Measurements from ENCODE around the gene MEGF9.

The MEGF9 gene

DNA sequence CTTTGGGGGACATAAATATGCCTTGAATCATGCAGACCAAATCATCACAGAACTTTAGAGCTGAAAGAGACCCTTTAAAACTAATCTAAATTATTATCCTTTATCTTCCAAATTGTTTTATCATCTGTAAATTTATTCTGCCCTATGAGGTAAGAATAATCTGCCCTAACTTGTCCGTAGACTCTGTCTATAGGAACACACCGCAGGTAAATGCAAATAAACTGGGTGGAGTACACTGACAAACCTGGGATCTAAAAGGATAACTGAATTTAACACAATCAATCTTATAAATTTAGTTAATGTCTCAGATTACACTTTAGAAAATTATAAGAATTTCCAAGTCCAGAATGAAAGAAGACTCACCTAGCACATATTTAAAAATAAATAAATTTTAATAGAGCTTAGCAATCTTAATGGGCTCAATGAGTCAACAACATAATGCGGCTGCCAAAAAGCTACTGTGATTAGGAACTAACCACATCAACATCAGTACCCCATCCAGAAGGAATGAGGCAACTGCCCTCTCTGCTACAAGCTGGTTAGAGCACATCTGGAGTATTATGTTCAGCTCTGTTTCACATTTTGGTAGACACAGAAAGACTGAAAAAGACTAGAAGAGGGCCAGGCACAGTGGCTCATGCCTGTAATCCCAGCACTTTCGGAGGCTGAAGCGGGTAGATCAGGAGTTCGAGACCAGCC is 5.6 kb downstream of the MEGF9 start:
- no peaks in the 10 kb centered on the region for H3K9me3 ChIP-seq (ENCODE audit: control insufficient read depth, insufficient read depth, low read length)
- peaks cover 4% of the 10 kb centered on the region; the same call in 1 of the 2 replicates for H3F3A ChIP-seq (ENCODE audit: control insufficient read depth, insufficient read depth)
- no peaks in the 10 kb centered on the region for H3K27me3 ChIP-seq (ENCODE audit: control insufficient read depth, low read length)
- H3K27ac ChIP-seq (ENCODE audit: low read depth, low read length): no peak overlapping the region
- no peak for TF ChIP-seq CTCF (IDR thresholded peaks at IDR 0.05; ENCODE audit: low read depth, low read length, poor library complexity, severe bottlenecking)
- no peak for TF ChIP-seq EZH2phosphoT487 (IDR thresholded peaks at IDR 0.05; ENCODE audit: borderline replicate concordance, low read length)
- H4K20me1 ChIP-seq (ENCODE audit: control insufficient read depth, insufficient read depth, low read depth, low read length): no peaks in the 10 kb centered on the region
- no peak overlapping the region for H3K4me3 ChIP-seq (ENCODE audit: low read length)
- no peaks in the 10 kb centered on the region for H3K36me3 ChIP-seq (ENCODE audit: control insufficient read depth, low read length)
- H3K9me2 ChIP-seq (replicated peaks; ENCODE audit: control insufficient read depth, low read length): no peaks in the 10 kb centered on the region
- peaks cover 15% of the 10 kb centered on the region for H3K79me2 ChIP-seq (ENCODE audit: control insufficient read depth, low read length)
- peaks cover 36% of the 10 kb centered on the region for H3K4me1 ChIP-seq (ENCODE audit: control insufficient read depth, low read length)
- H3K4me2 ChIP-seq (ENCODE audit: low read length): no peak overlapping the region

DNA sequence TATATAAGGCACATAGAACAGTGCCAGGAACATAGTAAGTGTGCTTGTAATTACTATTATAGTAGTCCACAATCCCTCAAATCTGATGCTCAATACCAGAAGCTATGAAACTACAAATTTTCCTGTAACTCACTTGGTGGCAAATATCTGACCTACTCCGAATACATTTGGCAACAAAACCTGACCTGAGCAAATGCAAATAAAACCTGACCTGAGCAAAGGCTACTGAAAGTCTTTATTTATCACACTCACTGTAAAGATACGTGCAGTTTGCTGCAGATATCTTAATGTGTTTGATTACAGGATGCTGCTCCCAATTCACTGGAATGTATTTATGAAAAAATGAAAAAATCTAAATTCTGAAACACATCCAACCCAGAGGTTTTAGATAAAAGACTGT is 7.1 kb downstream of the MEGF9 start:
- Histone ChIP-seq H3K4me2 (ENCODE audit: low read length) (no peak overlapping the region), H3K79me2 (ENCODE audit: control insufficient read depth, low read length) (peaks cover 7% of the 10 kb centered on the region), H3K4me3 (ENCODE audit: low read length) (no peak overlapping the region), H3K27ac (ENCODE audit: low read depth, low read length) (no peak overlapping the region), H3K9me3 (ENCODE audit: control insufficient read depth, insufficient read depth, low read length) (no peaks in the 10 kb centered on the region), H3K4me1 (ENCODE audit: control insufficient read depth, low read length) (peaks cover 23% of the 10 kb centered on the region), H3K9me2 (replicated peaks; ENCODE audit: control insufficient read depth, low read length) (no peaks in the 10 kb centered on the region), H4K20me1 (ENCODE audit: control insufficient read depth, insufficient read depth, low read depth, low read length) (no peaks in the 10 kb centered on the region), H3F3A (ENCODE audit: control insufficient read depth, insufficient read depth) (peaks cover 6% of the 10 kb centered on the region; the same call in 1 of the 2 replicates), H3K36me3 (ENCODE audit: control insufficient read depth, low read length) (no peaks in the 10 kb centered on the region), H3K27me3 (ENCODE audit: control insufficient read depth, low read length) (no peaks in the 10 kb centered on the region)
- TF ChIP-seq CTCF (IDR thresholded peaks at IDR 0.05; ENCODE audit: low read depth, low read length, poor library complexity, severe bottlenecking) (no peak), EZH2phosphoT487 (IDR thresholded peaks at IDR 0.05; ENCODE audit: borderline replicate concordance, low read length) (no peak)

DNA sequence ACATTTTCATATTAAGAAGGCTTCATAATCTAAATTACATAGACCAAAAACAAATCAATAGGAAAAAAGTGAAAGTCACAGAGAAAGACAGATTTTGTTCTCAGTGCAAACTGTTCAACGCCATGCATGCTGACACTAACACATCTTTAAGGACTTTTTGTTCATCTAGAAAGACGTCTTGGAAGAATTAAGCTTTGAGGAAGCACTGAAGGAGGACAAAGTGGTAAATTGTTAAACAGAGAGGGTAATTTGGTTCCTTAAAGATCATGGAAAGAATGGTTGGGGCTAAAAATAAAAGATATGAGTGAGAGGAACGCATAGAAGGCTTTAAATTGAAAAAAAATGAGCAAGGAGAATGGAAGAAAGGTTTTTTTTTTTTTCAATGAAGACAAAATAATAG is 9.1 kb downstream of the MEGF9 start:
- Histone ChIP-seq H4K20me1 (ENCODE audit: control insufficient read depth, insufficient read depth, low read depth, low read length) (no peaks in the 10 kb centered on the region), H3K4me1 (ENCODE audit: control insufficient read depth, low read length) (peaks cover 5% of the 10 kb centered on the region; the same call in 1 of the 2 replicates), H3K27ac (ENCODE audit: low read depth, low read length) (no peak overlapping the region), H3F3A (ENCODE audit: control insufficient read depth, insufficient read depth) (peaks cover 3% of the 10 kb centered on the region; the same call in 1 of the 2 replicates), H3K36me3 (ENCODE audit: control insufficient read depth, low read length) (no peaks in the 10 kb centered on the region), H3K9me3 (ENCODE audit: control insufficient read depth, insufficient read depth, low read length) (no peaks in the 10 kb centered on the region), H3K27me3 (ENCODE audit: control insufficient read depth, low read length) (no peaks in the 10 kb centered on the region), H3K79me2 (ENCODE audit: control insufficient read depth, low read length) (no peaks in the 10 kb centered on the region; the same call in 1 of the 2 replicates), H3K4me3 (ENCODE audit: low read length) (no peak overlapping the region), H3K9me2 (replicated peaks; ENCODE audit: control insufficient read depth, low read length) (no peaks in the 10 kb centered on the region), H3K4me2 (ENCODE audit: low read length) (no peak overlapping the region)
- no peak for TF ChIP-seq EZH2phosphoT487 (IDR thresholded peaks at IDR 0.05; ENCODE audit: borderline replicate concordance, low read length)
- TF ChIP-seq CTCF (IDR thresholded peaks at IDR 0.05; ENCODE audit: low read depth, low read length, poor library complexity, severe bottlenecking): no peak

Data from DOHH2 (cell line).